HG03064 (cell line): ENCODE data around the gene KIF16B.

ENCODE experiments used
- ATAC-seq: cut with Tn5 transposase; IDR thresholded peaks from one replicate; pipeline ENCODE4 v1.9.1; 2021; ENCODE audit warnings: low read depth; ENCODE audit not compliant: unreplicated experiment

KIF16B gene

DNA sequence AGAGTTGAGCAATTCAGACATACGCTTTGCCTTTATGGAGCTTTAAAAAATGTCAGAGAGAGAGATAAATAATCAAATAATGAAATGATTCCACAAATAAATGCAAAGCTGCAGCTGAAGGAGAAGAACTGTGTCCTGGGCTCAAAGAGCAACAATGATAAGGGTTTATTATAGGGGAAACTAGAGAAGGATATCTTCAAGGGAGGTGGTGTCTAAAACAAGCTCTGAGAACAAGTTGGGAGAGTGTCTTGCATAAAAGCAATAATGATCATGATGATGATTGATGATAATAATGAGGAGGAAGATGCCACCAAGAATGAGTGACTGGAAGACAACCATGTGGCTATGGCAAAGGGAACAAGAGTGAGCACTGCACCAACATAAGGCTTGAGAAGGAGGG lies 164.3 kb downstream of the KIF16B start:
- ATAC-seq = no peak

DNA sequence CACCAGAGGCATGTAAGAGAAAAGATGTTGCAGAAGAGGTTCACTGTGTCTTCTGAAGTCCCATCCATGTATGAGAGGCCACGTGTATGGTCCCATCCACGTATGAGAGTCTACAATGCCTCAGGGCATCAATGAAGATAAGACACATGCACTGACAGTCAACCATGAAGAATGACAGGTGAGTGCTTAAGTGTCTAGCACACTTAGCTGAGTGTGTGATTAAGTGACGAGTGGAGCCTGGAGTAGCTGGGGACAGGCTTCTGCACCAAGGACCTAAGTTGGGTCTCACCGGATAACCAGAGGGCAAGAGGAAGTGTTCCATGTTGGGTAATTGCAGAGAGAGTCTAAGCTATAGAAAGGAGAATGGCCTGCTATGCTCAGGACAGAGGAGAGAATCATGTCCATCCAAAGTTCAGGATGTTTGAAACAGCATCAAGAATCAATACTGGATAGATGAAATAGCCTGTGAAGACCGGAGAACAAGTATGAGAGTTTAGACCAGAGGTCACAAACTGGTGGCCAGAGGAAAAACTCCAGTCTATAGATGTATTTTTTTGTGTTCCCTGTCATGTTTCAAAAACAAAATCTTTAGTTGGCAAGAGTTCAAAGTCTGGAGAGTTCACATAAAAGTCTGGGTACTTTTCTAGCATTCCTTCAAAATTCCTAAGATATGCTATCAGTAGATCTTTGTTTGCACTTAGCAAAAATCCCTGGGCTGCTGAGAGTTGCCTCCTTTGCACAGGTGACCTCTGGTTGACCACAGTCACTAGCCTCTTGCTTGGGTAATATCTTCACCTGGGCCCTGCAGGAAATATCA lies 165.8 kb downstream of the KIF16B start:
- ATAC-seq = no peak

GRCh38 chr20:16405254-16405653 lies 168.0 kb downstream of the KIF16B start:
- ATAC-seq = no peak

GRCh38 chr20:16404640-16405039 lies 168.6 kb downstream of the KIF16B start:
- no peak for ATAC-seq

GRCh38 chr20:16404171-16404570 lies 169.1 kb downstream of the KIF16B start:
- ATAC-seq = no peak

- no peak for ATAC-seq
Measured at GRCh38 chr20:16400234-16400633, 173.0 kb downstream of the KIF16B start.

DNA sequence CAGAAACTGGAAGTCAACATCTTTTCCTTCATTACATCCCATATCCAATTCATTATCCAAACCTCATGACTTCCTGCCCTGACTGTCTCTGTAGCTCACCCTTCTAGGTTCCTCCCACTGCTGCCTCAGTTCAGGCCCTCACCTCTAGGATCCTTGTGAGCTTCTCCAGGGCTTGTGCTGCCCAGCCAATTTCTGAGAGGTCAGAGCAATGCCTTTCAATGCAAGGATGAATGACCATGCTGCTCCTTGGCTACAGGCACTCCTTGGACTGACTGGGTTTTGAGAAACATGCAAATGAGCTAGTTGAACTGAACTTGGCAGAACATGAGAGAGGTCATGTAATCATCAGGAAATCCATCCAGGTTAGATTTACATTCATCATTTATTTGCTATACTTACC lies 173.4 kb downstream of the KIF16B start:
- ATAC-seq = no peak

- ATAC-seq = no peak
Measured at GRCh38 chr20:16397086-16397485, 176.2 kb downstream of the KIF16B start.

GRCh38 chr20:16395366-16395765 lies 177.9 kb downstream of the KIF16B start:
- ATAC-seq = no peak

GRCh38 chr20:16394784-16395183 lies 178.5 kb downstream of the KIF16B start:
- ATAC-seq = no peak

GRCh38 chr20:16393836-16394235 lies 179.4 kb downstream of the KIF16B start:
- ATAC-seq = no peak

GRCh38 chr20:16393297-16393696 lies 180.0 kb downstream of the KIF16B start:
- no peak for ATAC-seq

DNA sequence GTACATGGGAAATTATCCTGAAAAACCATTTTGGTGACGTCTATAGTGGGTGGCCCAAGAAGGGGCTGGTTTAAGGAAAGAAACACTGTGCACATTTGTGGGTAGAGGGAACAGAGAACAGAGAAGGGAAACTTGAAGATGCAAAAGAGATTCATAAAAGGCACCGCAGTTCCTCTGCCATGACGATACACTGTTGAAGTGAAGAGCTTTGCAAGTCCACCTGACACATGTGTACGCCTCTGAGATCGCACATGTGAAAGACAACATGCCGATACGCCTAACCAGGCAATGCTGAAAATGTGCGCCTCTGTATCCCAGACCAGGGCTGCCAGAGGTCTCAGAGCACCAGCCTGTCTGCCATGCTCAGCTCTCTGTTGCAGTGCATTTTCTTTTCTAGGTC lies 180.9 kb downstream of the KIF16B start:
- ATAC-seq = peak; percentile 97

DNA sequence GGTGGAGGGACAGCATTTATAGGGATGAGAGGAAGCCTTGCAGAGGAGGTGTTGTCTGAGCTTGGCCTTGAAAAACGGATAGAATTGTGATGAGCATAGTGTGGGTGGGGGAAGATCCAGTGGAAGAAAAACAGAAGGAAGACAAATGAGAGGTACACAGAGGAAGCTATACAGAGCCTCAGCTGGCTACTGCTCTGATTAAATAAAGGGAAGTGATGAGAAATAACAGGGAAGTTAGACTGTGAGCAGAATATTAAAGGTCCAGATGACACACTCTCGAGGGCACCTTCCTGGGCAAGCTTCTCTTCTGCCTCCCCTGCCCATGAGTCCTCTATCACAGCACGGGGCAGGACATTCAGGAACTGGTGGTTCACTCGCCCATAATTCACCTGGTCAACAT lies 182.3 kb downstream of the KIF16B start:
- no peak for ATAC-seq

GRCh38 chr20:16388731-16389130 lies 184.5 kb downstream of the KIF16B start:
- no peak for ATAC-seq

DNA sequence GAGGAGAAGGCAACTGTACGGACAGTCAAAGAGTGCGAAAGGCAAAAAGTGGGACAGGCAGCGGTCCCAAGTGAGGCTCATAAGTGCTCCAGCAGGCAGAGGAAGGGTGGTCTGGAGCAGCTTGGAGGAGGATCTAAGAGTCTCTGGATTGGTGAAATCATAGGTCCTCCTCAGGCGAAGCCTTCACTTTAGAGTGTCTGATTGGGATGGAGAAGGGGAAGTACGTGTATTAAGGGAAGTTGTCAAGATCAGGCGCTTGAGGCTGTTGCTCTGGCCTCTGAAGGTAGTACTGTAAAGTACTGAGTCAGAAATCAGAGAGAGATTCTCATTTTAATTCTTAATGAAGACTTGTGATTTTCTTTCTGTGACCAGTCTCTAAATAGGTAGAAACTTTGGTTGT lies 185.6 kb downstream of the KIF16B start:
- ATAC-seq = no peak

DNA sequence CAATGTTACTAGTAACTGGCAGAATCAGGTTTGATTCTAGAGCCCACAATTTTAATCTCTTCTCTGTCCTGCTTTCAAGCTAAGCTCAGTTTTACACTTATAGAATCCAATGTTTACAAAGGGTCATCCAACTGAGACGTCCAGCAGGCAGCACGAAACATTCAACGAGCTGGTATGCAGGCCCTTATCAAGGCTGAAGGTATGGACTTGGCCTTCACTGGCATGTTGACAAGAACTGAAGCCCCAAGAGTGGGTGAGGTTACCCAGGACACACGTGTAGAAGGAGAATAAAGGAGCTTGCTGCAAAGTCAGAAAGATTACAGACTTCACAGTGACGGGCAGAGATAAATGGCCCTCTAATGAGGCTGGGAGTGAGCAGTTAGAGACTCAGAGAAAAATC lies 187.4 kb downstream of the KIF16B start:
- no peak for ATAC-seq

GRCh38 chr20:16385462-16385861 lies 187.8 kb downstream of the KIF16B start:
- no peak for ATAC-seq

GRCh38 chr20:16381444-16381843 lies 191.8 kb downstream of the KIF16B start:
- ATAC-seq = no peak

DNA sequence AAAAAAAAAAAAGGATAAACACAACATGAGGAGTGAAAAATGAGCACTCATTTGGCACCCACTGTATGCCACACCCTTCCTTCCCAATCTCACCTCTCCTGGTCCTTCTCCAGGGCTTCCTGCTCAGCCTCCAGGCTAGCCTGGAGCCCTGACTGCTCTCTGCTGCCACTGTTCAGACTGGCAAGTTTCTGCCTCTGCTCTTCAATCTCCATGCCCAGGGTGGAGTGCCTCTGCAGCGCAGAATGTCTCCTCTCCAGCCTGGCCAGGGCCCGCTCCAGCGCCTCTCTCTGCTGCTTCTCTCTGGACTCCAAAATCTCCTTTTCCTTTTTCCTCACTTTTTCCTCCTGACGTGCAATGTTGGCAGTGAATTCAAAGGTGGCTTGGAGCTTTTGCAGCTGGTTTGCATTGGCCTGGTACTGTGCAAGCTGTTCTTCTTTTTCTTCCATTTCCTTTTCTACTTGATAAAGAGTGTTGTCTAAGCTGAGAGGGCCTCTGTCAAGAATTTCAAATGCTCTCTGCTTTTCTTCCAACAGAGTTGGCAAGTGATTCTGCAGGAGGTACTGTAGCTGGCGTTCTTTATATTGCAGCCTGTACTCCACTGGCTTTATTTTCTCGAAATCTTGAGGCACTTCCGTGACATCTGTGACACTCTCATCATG lies 194.4 kb downstream of the KIF16B start:
- ATAC-seq = no peak

DNA sequence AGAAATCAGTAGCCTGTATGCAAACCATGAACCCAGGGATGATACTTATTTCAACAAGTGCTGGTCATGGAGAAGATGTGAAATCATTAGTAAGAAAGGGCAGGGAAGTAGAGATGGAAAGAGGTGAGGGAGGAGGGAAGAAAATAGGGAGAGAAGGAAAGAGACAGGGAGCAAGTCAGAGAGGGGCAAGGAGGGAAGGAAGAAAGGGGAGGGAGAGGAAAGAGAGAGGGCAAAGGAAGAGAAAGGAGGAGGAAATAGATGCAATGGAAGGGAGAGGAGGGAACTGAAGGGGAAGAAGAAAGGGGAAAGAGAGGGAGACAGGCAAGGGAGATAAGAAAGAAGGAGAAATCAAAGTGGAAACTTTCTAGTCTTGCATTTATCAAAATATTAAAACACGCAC lies 195.1 kb downstream of the KIF16B start:
- no peak for ATAC-seq

DNA sequence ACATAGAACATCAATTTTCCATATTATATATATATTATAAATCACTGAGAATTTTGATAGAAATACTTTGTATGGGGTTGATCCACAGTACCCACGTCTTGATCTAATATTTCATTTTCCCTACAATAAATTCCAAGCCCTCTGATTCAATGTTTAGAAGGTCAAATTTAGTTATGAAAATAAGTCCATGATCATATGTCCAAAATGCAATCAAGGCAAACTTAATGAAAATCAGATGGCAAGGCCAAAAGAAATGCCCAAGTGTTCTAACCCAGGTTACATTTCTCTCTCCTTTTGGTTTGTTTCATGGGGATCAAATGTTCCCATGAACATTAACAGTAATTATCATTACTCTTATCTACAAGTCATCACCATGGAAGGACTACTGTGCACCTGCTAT lies 203.8 kb downstream of the KIF16B start:
- no peak for ATAC-seq
